ENCODE measurements around the gene MINDY4. TPM values are rescaled to one million over a fixed set of nuclear protein-coding genes. Genes with fewer than 3 reads are reported as not detected.

Gene MINDY4
- total RNA-seq, 1 donor: 13.2 TPM

GRCh38 chr7:30900803-30901362, 129.7 kb downstream of the MINDY4 start:
- DNase-seq (ENCODE audit: low read depth): no peak
- no peak overlapping the region for H3K4me3 ChIP-seq (ENCODE audit: low read depth, low read length)
- no peak for TF ChIP-seq CTCF (IDR thresholded peaks at IDR 0.05; ENCODE audit: insufficient read depth, low read length)

DNA sequence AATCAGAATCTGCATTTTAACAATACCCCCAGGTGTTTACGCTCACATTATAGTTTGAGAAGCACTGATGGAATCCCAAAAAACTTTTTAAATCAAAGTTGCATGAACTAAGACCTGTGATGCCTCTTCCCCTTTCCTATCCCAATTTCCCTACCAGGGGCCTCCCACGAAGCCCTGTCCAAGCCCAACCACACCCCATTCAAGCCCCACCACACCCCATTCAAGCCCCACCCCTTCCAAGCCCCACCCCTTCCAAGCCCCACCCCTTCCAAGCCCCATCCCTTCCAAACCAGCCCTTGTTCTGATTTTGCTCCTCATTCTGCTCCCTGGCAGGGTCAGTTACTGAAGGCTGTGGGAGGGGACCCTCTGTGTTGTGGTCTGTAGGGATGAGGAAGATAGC, 130.6 kb downstream of the MINDY4 start:
- TF ChIP-seq CTCF (IDR thresholded peaks at IDR 0.05; ENCODE audit: insufficient read depth, low read length): no peak
- DNase-seq (ENCODE audit: low read depth): no peak
- H3K4me3 ChIP-seq (ENCODE audit: low read depth, low read length): no peak overlapping the region

DNA sequence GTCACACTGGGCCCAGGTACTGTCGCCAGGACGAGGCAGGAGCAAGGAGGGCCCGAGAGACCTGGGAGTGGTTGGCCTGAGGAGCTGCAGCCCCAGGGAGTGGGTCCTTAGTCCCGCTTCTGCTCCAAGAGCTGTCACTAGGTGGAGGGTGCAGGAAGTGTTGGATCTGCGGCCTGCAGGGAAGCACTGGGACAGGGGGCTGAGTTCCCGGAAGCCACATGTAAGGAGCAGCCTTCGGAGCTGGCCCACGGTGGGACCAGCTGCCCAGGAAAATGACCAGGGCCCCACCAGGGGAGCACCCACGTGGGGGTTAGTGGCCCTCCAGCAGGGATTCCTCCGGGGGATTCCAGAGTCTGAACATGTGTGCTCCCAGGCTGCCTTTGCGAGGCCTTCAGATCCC, 131.2 kb downstream of the MINDY4 start:
- TF ChIP-seq CTCF (IDR thresholded peaks at IDR 0.05; ENCODE audit: insufficient read depth, low read length): no peak
- no peak overlapping the region for H3K4me3 ChIP-seq (ENCODE audit: low read depth, low read length)
- no peak for DNase-seq (ENCODE audit: low read depth)

- DNase-seq (ENCODE audit: low read depth): no peak
- no peak for TF ChIP-seq CTCF (IDR thresholded peaks at IDR 0.05; ENCODE audit: insufficient read depth, low read length)
- no peak overlapping the region for H3K4me3 ChIP-seq (ENCODE audit: low read depth, low read length)
These were observed 131.9 kb downstream of the MINDY4 start for GRCh38 chr7:30903146-30903545.

DNA sequence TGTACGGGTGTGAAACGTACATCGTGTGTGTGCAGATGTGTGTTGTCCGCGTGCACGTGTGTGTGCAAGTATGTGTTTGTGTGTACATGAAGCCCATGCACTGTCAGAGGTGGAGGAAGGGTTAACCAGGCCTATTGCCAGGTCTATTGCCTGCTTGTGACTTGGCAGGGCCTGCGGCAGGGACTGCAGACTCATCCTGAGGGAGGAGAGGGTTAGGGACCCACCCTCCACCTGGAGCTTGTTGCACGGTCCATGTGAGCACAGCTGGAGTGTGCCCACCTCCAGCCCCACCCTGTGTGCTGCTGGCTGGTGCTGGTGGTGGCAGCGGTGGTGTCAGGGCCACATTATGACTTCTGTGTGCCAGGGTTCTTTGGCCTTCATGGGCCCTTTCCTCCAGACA, 133.3 kb downstream of the MINDY4 start:
- no peak overlapping the region for H3K4me3 ChIP-seq (ENCODE audit: low read depth, low read length)
- no peak for TF ChIP-seq CTCF (IDR thresholded peaks at IDR 0.05; ENCODE audit: insufficient read depth, low read length)
- no peak for DNase-seq (ENCODE audit: low read depth)

DNA sequence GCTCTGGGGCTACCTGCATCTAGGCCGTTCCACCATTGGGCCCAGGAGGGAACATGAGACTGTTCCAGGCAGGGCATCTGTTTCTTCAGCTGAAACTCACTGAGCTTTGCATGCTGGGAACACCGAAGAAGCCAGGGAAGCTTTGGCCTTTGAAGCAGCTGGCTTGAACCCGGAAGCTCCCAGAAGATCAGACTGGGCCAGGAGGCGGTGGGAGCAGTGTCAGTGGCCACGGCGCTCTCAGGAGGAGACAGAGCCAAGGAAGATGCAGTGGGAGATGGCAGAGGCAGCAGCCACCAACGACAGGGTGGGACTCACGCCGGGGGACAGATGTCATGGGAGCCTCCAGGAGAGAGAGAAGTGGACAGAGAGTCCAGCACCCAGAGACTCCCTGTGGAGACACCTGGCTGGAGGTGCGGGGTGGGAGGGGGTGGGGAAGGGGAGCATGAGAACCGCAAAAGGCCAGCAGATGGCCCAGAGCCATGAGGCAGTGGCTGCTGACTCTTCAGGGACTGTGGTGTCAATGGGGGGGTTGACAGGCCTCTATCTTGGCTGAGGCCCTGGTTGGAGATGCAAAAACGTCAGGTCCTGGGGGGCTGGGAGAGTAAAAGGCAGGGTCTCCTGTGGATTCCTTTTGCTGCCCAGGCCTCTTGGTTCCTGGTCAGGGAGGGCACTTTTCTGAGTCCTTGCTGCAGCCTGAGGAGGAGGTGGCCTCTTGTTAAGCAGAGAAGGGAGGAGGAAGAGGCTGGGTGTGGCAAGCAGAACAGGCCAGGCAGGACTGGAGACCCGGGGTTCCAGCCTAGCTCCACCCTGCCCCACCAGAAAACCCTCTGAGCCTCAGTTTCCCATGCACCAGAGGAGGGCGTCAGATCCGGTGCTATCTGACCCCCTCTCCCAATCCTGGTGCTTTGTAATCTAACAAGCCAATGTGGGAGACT, 134.1 kb downstream of the MINDY4 start:
- no peak overlapping the region for H3K4me3 ChIP-seq (ENCODE audit: low read depth, low read length)
- DNase-seq (ENCODE audit: low read depth): no peak
- TF ChIP-seq CTCF (IDR thresholded peaks at IDR 0.05; ENCODE audit: insufficient read depth, low read length): no peak
